MCF 10A (cell line): Measurements from ENCODE around the gene SUPT20HL1. TPM values are rescaled to one million over a fixed set of nuclear protein-coding genes. Genes with fewer than 3 reads are reported as not detected.

Experiments used
- BruUV-seq: library from RNA; stranded (reverse); fragments of 400-500 nt; replicated peaks from 2 replicates; lab custom pipeline; 2021; lab: Mats Ljungman, UMichigan
- CTCF ChIA-PET: fragments of 300-600 bp; sonication (Branson Sonifier 250); formaldehyde crosslinking; extraction: SDS; loops from one replicate; lab custom pipeline; 2021; ENCODE audit warnings: antibody characterized with exemption, inconsistent platforms; lab: Yijun Ruan, JAX
- POLR2A ChIA-PET: fragments of 300-600, 350-650 bp; sonication (Branson Sonifier 250); formaldehyde crosslinking; extraction: SDS; loops from one replicate; lab custom pipeline; 2020; ENCODE audit warnings: antibody characterized with exemption, inconsistent platforms; lab: Yijun Ruan, JAX
- DNase-seq: peaks from one replicate; pipeline ENCODE4 v3.0.0-alpha.2; 2018; ENCODE audit not compliant: unreplicated experiment
- H3K27ac Mint-ChIP-seq: one replicate; pipeline ENCODE4 v1.8.0; 2022; ENCODE audit warnings: mild to moderate bottlenecking, low read depth, mixed read lengths; ENCODE audit not compliant: unreplicated experiment
- H3K27me3 Mint-ChIP-seq: one replicate; pipeline ENCODE4 v1.8.0; 2022; ENCODE audit warnings: mixed read lengths; ENCODE audit not compliant: insufficient read depth, unreplicated experiment
- H3K36me3 Mint-ChIP-seq: one replicate; pipeline ENCODE4 v1.8.0; 2022; ENCODE audit warnings: mild to moderate bottlenecking, moderate library complexity, mixed read lengths; ENCODE audit not compliant: insufficient read depth, unreplicated experiment
- H3K4me1 Mint-ChIP-seq: one replicate; pipeline ENCODE4 v1.8.0; 2022; ENCODE audit warnings: mixed read lengths; ENCODE audit not compliant: insufficient read depth, unreplicated experiment
- H3K4me3 Mint-ChIP-seq: one replicate; pipeline ENCODE4 v1.8.0; 2022; ENCODE audit warnings: mild to moderate bottlenecking, moderate library complexity, mixed read lengths; ENCODE audit not compliant: unreplicated experiment
- H3K9me3 Mint-ChIP-seq: one replicate; pipeline ENCODE4 v1.8.0; 2022; ENCODE audit warnings: mixed read lengths; ENCODE audit not compliant: unreplicated experiment
- CTCF ChIP-seq: fragments of 200-600 bp; IDR thresholded peaks from one replicate; pipeline ENCODE4 v1.8.0; 2022; ENCODE audit warnings: antibody characterized with exemption, mild to moderate bottlenecking; ENCODE audit not compliant: unreplicated experiment
- intact Hi-C: fragments of 100-400 bp; cut with micrococcal nuclease; formaldehyde crosslinking; loops from 2 replicates; pipeline ENCODE4 v1.14.1; 2022
- total RNA-seq: library from RNA; stranded (reverse); gene quantifications from 2 replicates; pipeline ENCODE4 v1.2.3, GENCODE V29; 2022

Gene SUPT20HL1
- total RNA-seq, 1 experiment from 2014 or later: not detected

- H3K9me3 Mint-ChIP-seq: peaks cover 5% of the 10 kb centered on the region
- H3K36me3 Mint-ChIP-seq: no peaks in the 10 kb centered on the region
- no TSS peak for BruUV-seq
- no peak overlapping the region for H3K4me3 Mint-ChIP-seq
- POLR2A ChIA-PET: interaction anchor here (1.4 to 1.6 kb wide), 2 partner anchors 11 to 94 kb away, joined by 3 to 5 read pairs; no protein-coding TSS in a partner anchor
- no peak for DNase-seq
- CTCF ChIA-PET: interaction anchor here (1.2 to 9.4 kb wide), 3 partner anchors 14 to 99 kb away, joined by 3 to 310 read pairs (median 5); no protein-coding TSS in a partner anchor
- H3K4me1 Mint-ChIP-seq: peaks cover 6% of the 10 kb centered on the region
- no peak for TF ChIP-seq CTCF
- H3K27ac Mint-ChIP-seq: no peak overlapping the region
- peaks cover 53% of the 10 kb centered on the region for H3K27me3 Mint-ChIP-seq
- intact Hi-C loops: loop anchor here (5.0 to 10.0 kb wide), 2 partner anchors 325 to 743 kb away; no protein-coding TSS in a partner anchor
Observed at GRCh38 chrX:24399550-24399949, 39.1 kb downstream of the SUPT20HL1 start.

DNA sequence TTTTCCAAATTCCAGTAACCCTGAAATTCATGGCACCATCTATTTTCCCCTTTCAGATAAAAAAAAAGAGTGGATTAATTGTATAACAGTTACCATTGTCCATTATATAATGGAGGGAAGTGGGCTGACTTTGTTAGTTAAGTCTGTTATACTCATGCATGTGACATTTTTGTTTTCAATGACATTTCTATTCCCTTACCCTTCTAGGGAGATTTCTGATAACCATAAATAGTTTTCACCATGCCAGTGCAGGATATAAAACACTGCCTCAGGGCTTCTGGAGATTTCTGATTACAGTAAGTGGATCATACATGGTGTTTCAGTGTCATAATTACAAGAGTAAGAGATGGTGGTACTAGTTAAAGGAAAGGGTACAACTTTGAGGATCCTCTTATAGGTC is 45.5 kb downstream of the SUPT20HL1 start:
- Mint-ChIP-seq H3K9me3 (peaks cover 21% of the 10 kb centered on the region), H3K4me1 (no peaks in the 10 kb centered on the region), H3K27ac (no peak overlapping the region), H3K27me3 (peaks cover 80% of the 10 kb centered on the region), H3K36me3 (no peaks in the 10 kb centered on the region), H3K4me3 (no peak overlapping the region)
- CTCF ChIA-PET: interaction anchor here (0.9 to 2.3 kb wide), 2 partner anchors 9 to 10 kb away, joined by 3 to 8 read pairs; no protein-coding TSS in a partner anchor
- BruUV-seq: no TSS peak
- POLR2A ChIA-PET: no interaction called here
- no peak for DNase-seq
- TF ChIP-seq CTCF: no peak
- intact Hi-C loops: no loop called here

Other genes with a start within 250 kb of the SUPT20HL1 start
- gene ZFX, start 210.9 kb upstream of the SUPT20HL1 start, total RNA-seq: 69.6 and 72.3 TPM in 2 replicates
- not detected in 2 replicates for gene SUPT20HL2, start 46.6 kb upstream of the SUPT20HL1 start, total RNA-seq
- gene PDK3, start 104.6 kb downstream of the SUPT20HL1 start, total RNA-seq: 1.0 and 1.4 TPM in 2 replicates